HG02798 (cell line): Measurements from ENCODE around the gene NFIX.

Experiments used
- ATAC-seq: cut with Tn5 transposase; IDR thresholded peaks from one replicate; pipeline ENCODE4 v1.9.1; 2021; ENCODE audit warnings: mild to moderate bottlenecking; ENCODE audit not compliant: unreplicated experiment, poor library complexity

Gene NFIX

DNA sequence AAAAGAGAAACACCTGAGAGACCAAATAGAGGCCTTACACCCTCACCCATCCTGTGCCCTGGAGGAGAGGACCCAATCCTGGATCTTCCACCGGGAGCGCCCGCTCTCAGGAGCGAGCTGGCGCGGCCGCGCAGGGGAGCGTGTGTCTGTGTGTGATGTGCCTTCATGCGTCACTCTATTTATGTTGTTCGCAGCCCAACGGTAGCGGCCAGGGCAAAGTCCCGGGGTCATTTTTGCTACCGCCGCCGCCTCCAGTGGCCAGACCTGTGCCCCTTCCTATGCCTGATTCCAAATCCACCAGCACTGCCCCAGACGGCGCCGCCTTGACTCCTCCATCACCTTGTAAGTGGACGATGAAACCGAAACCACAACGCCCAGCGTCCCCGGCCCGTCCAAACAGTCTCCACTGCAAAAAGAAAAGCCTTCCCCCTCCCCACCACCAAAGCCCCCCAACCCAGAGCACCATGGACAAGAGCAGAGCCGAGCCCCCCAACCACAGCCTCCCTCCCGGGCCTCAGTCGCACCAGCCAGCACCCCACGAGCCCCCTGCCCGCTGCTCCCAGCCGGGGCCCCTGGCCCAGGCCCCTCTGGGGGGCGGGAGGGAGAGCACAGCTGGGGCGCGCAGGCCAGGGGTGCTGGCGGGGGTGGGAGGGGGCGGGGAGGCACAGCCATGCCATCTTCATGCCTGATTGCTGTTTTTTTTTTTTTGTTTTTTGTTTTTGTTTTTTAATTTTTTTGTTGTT is 92.7 kb downstream of the NFIX start:
- no peak for ATAC-seq

- ATAC-seq, result no peak
Observed at GRCh38 chr19:13089139-13089856, 94.0 kb downstream of the NFIX start.

- no peak for ATAC-seq
Observed at GRCh38 chr19:13089857-13090507, 94.7 kb downstream of the NFIX start.

- ATAC-seq, result no peak
Observed at GRCh38 chr19:13090511-13091231, 95.4 kb downstream of the NFIX start.

GRCh38 chr19:13091400-13092157 is 96.3 kb downstream of the NFIX start:
- no peak for ATAC-seq

DNA sequence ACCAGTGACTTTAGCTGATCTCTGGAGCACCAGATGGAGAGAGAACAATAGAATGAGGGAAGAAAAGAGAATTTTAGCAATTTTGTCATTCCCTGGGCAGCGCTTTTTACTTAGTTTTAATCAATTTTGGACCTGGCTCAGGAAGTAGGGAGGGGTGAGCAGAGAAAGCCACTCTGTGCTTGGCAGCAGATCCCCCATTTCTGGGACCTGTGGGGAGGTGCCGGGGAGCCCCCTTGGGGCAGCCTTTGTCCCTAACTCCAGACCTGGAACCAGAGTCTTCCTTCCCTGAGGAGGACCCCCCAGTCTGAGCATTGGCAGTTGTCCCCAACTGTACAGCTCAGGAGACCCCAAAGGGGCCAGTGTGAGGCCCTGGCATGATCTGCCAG is 96.9 kb downstream of the NFIX start:
- no peak for ATAC-seq

- no peak for ATAC-seq
Observed at GRCh38 chr19:13092606-13093235, 97.4 kb downstream of the NFIX start.

GRCh38 chr19:13093407-13094105 is 98.3 kb downstream of the NFIX start:
- ATAC-seq, result peak; percentile 53

DNA sequence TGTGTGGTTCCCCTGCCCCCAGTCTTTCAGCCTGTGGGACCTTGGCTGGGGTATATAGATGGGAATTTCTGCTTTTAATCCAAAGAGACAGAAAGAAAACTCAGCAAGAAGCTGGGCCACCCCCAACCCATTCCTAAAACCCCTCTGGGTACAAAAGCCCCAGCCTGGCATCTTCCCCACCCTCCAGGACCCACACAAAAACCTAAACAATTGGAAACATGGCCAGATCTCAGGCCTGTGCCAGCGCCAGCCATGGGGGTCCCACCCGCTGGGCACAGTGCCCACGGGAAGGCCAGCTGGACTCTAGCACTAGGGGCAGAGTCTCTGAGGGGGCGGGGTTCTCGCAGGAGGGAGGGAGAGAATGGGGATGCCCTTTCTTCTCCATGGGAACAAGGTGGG is 98.8 kb downstream of the NFIX start:
- ATAC-seq, result no peak

DNA sequence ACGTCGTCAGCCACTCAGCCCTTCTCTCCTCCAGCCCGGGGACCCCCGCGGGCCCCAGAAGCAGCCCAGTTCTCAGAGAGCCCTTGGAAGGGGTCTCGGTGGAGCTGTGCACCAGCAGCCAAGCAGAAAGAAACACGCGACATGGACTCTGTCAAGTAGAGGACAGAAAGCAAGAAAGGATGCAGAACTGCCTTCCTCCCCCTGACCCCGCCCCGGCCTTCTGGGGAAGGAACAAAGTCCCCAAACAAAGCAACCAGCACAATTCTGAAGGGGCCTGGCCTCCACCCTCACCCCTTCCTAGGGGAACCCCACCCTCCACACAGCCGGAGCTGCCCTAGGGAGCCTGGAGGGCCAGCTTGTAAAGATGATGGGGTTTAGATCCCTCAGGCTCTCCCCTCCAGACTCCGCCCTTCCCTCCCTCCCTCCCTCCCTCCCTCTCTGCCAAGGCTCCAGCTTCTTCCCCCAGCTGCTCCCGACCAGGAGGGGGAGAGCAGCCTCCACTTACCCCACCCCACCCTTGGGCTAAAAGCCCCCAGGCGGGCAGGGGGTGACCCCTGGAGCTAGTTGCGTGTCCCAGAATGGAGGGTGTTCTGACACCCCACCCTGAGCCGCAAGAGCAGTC is 99.6 kb downstream of the NFIX start:
- ATAC-seq, result no peak

DNA sequence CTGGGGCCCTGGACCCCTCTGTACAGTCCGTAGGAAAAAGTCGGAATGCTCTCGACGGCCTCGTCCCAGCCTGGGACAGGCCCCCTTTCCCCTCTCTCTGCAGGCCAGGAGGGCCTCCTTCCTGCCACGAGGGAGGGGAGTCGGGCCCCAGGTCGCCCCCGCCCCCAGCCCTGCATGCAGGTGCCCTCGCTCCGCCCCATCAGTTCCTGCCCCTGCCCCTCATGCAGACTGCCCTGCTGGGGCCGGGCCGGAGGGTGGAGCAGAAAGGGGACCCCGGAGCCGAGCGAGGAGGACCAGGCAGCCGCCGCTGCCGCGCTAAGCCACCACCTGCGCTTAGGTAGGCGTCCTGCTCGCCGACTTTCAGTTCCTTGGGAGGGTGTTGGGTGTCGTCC is 100.1 kb downstream of the NFIX start:
- no peak for ATAC-seq

GRCh38 chr19:13095934-13096927 is 101.0 kb downstream of the NFIX start:
- ATAC-seq, result no peak

GRCh38 chr19:13097033-13097462 is 101.8 kb downstream of the NFIX start:
- no peak for ATAC-seq

DNA sequence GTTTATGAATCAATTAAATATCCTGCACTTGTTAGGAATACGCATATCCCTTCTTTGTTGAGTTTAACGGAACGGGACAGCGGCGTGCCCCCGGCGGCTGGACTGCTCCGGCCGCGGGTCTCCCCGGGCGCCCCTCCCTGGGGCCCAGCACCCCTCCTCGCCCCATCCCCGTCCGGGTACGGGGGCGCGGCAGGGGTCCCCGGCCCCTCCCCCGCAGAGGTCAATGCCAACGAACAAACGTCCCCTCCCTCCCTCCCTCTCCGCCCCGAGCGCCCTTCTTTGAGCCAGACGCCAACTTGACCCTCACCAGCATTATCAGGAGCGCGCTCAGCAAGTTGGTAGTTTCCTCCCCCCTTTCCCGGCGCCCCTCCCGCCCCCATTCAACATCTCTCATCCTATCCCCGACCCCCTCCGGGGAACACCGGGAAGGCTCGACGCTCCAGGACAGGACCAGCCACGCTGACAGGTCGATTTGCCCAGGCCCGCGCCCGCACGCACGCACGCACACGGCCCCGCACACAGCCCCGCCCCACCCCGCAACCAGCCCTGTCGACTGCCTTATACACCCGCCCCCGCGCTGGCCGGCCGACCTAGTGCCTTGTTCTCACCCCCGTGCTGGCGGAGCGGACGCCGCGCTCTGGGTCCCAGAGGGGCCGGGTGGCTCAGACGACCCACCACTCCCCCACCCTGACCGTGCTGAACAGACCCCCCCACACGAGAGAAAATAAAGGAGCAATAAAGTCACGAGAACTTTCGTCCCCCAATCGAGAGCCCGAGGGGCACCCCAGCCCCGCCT is 102.4 kb downstream of the NFIX start:
- ATAC-seq, result no peak

- no peak for ATAC-seq
Observed at GRCh38 chr19:13098277-13099072, 103.2 kb downstream of the NFIX start.
